Colonic mucosa (tissue), 4 donors: ENCODE measurements around the gene FST. TPM values are rescaled to one million over a fixed set of nuclear protein-coding genes. Genes with fewer than 3 reads are reported as not detected.

ENCODE experiments used
- DNase-seq: peaks from one replicate; pipeline ENCODE4 v3.0.0-alpha.2; 2020
- H3K27ac ChIP-seq: fragments of 200-600 bp; one replicate; pipeline ENCODE4 v1.8.0; 2021
- H3K27me3 ChIP-seq: fragments of 200-600 bp; one replicate; pipeline ENCODE4 v1.8.0; 2021
- H3K36me3 ChIP-seq: fragments of 200-600 bp; one replicate; pipeline ENCODE4 v1.8.0; 2021
- H3K4me1 ChIP-seq: fragments of 200-600 bp; one replicate; pipeline ENCODE4 v1.8.0; 2021; ENCODE audit warnings: mild to moderate bottlenecking
- H3K4me3 ChIP-seq: fragments of 200-600 bp; one replicate; pipeline ENCODE4 v1.8.0; 2021
- H3K9ac ChIP-seq, 2 donors: one replicate each; pipeline ENCODE4 v1.7.0; 2013; ENCODE audit warnings: control low read depth in 2 of 2, low read depth in 2 of 2, low read length in 2 of 2
- H3K9me3 ChIP-seq: fragments of 200-600 bp; one replicate; pipeline ENCODE4 v1.8.0; 2021
- CTCF ChIP-seq: fragments of 200-600 bp; IDR thresholded peaks from one replicate; pipeline ENCODE4 v1.8.0; 2022; ENCODE audit warnings: antibody characterized with exemption, mild to moderate bottlenecking
- intact Hi-C: fragments of 100-400 bp; cut with DNase I; formaldehyde crosslinking; loops from one replicate; pipeline ENCODE4 v1.14.1; 2022
- total RNA-seq, 2 donors: library from RNA; stranded (reverse); fragmentation: NEBNext Ultra II Directional in 1 of 2; extraction: Animal tissue kit (Norgen Biotek cat#: 25700) in 1 of 2; gene quantifications; one replicate each; pipeline ENCODE4 v1.2.1, GENCODE V29; 2021
- donor health status: healthy.
- donor health status: DM: no; HTN: no; CAD: no.
- donor health status: DM: no; HTN: no; CAD: no.

The FST gene
- total RNA-seq, 2 donors from 2014 or later, result 0.91 to 3.2 TPM

GRCh38 chr5:53487436-53487835 is 7.0 kb downstream of the FST start:
- H3K9ac ChIP-seq, result no peak overlapping the region
- no peak for DNase-seq
- H3K36me3 ChIP-seq, result no peaks in the 10 kb centered on the region
- H3K4me3 ChIP-seq, result no peak overlapping the region
- H3K27ac ChIP-seq, result no peak overlapping the region
- no peaks in the 10 kb centered on the region for H3K27me3 ChIP-seq
- no peak for TF ChIP-seq CTCF
- H3K4me1 ChIP-seq, result no peaks in the 10 kb centered on the region
- H3K9me3 ChIP-seq, result no peaks in the 10 kb centered on the region
- intact Hi-C loops, result no loop called here

DNA sequence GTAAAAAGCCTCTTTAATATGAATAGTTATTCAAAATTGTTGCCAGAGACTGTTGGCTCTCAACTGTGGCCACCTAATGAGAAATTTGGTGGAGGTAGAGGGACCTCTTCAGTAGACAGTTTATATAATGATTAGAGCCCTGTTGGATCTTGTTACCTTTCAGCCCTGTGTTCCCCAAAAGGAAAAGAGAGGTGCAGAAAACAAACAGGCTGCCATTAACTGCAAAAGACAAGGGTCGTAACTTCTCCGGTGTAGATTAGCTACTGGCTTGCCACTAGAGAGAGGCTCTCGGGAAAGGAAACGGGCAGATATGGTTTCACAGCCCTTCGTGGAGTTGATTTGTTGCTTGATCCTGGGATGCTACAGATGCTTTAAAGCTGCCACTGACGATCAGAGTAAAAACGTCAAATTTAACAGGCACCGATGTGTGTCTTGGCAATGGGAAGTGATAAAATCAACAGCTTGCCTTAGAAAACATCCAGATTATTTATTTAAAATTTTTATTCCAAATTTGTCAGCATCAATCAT is 7.8 kb downstream of the FST start:
- no peaks in the 10 kb centered on the region for H3K9me3 ChIP-seq
- no peak overlapping the region for H3K9ac ChIP-seq
- TF ChIP-seq CTCF, result no peak
- no peak overlapping the region for H3K27ac ChIP-seq
- no peak for DNase-seq
- H3K36me3 ChIP-seq, result no peaks in the 10 kb centered on the region
- no peaks in the 10 kb centered on the region for H3K27me3 ChIP-seq
- no peaks in the 10 kb centered on the region for H3K4me1 ChIP-seq
- H3K4me3 ChIP-seq, result no peak overlapping the region
- intact Hi-C loops, result no loop called here

DNA sequence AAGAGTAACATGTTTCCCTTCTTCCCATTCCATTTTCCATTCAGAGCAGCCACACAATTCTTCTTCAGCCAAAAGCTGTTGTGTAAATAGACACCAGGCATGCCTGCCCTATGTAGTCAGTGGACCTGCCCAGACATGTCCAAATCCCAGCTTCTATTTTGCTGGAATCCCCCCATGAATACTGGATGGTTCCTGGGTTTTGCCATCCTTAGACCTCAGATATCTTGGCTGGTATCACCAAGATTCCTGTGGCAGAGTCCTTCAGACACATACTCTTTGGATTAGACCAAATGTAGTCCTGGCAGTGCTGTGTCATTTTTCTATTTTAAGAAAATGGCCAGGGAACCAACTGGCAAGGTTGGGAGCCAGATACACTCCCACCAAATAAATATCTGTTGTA is 10.3 kb downstream of the FST start:
- intact Hi-C loops, result no loop called here
- H3K4me3 ChIP-seq, result no peak overlapping the region
- no peak overlapping the region for H3K27ac ChIP-seq
- no peaks in the 10 kb centered on the region for H3K9me3 ChIP-seq
- no peak for DNase-seq
- H3K4me1 ChIP-seq, result no peaks in the 10 kb centered on the region
- no peak for TF ChIP-seq CTCF
- H3K27me3 ChIP-seq, result no peaks in the 10 kb centered on the region
- no peaks in the 10 kb centered on the region for H3K36me3 ChIP-seq
- H3K9ac ChIP-seq, result no peak overlapping the region

- no peak for TF ChIP-seq CTCF
- DNase-seq, result no peak
- H3K9me3 ChIP-seq, result no peaks in the 10 kb centered on the region
- H3K27me3 ChIP-seq, result no peaks in the 10 kb centered on the region
- no peaks in the 10 kb centered on the region for H3K4me1 ChIP-seq
- H3K9ac ChIP-seq, result no peak overlapping the region
- no peak overlapping the region for H3K27ac ChIP-seq
- intact Hi-C loops, result no loop called here
- no peaks in the 10 kb centered on the region for H3K36me3 ChIP-seq
- no peak overlapping the region for H3K4me3 ChIP-seq
Observed at GRCh38 chr5:53501054-53501453, 20.6 kb downstream of the FST start.

- DNase-seq, result no peak
- Histone ChIP-seq H3K27me3 (no peaks in the 10 kb centered on the region), H3K9ac (no peak overlapping the region), H3K27ac (no peak overlapping the region), H3K36me3 (no peaks in the 10 kb centered on the region), H3K4me1 (no peaks in the 10 kb centered on the region), H3K9me3 (no peaks in the 10 kb centered on the region), H3K4me3 (no peak overlapping the region)
- TF ChIP-seq CTCF, result no peak
- intact Hi-C loops, result no loop called here
Observed at GRCh38 chr5:53503562-53504218, 23.3 kb downstream of the FST start.
